Left ventricle myocardium superior (tissue), 1 donor: ENCODE measurements around the gene PPM1F. TPM values are rescaled to one million over a fixed set of nuclear protein-coding genes. Genes with fewer than 3 reads are reported as not detected.

ENCODE experiments used
- ATAC-seq: fragments of 200-7000 bp; cut with Tn5 transposase; one replicate; pipeline ENCODE4 v1.9.1; 2020; ENCODE audit warnings: mild to moderate bottlenecking, moderate library complexity
- DNase-seq: peaks from one replicate; pipeline ENCODE4 v3.0.0-alpha.2; 2020
- intact Hi-C: fragments of 100-400 bp; cut with micrococcal nuclease; formaldehyde crosslinking; loops from one replicate; pipeline ENCODE4 v1.11.0; 2022
- long read RNA-seq: library from polyadenylated mRNA; unstranded; transcript quantifications from one replicate; pipeline ENCODE4 v2.0.0, GENCODE V29; 2021
- total RNA-seq: library from RNA; stranded (reverse); fragmentation: NEBNext Ultra II Directional; extraction: Animal tissue kit (Norgen Biotek cat#: 25700); gene quantifications from one replicate; pipeline ENCODE4 v1.2.1, GENCODE V29; 2021
- donor health status: DM: no; HTN: yes; CAD: no; lungs with severe emphysema.

Gene PPM1F
- 18.5 TPM for total RNA-seq
- long read RNA-seq, full-length matches to known transcripts, result 16 of 41 reads
- long read RNA-seq, partial matches to known transcripts, result 2 of 41 reads
- long read RNA-seq, other reads (novel, unspliced or antisense), result 23 of 41 reads

- intact Hi-C loops, result no loop called here
- peak; percentile 94 for DNase-seq
- peak; percentile 91 for ATAC-seq
Measured at GRCh38 chr22:21952586-21953571, at the start of gene PPM1F. PPM1F (minus strand) TSS chr22:21952848; CDS start chr22:21946048, 6,800 bp downstream.

GRCh38 chr22:22001664-22002525, 49.2 kb upstream of the PPM1F start:
- ATAC-seq, result no peak
- no peak for DNase-seq
- intact Hi-C loops, result no loop called here

GRCh38 chr22:21998595-21999247, 46.1 kb upstream of the PPM1F start:
- no peak for DNase-seq
- intact Hi-C loops, result no loop called here

GRCh38 chr22:21996175-21996720, 43.6 kb upstream of the PPM1F start:
- intact Hi-C loops, result no loop called here
- ATAC-seq (no peak), DNase-seq (no peak)

More at GRCh38 chr22:21998595-21999247, 46.1 kb upstream of the PPM1F start:
- no peak for ATAC-seq

GRCh38 chr22:21995660-21996059, 43.0 kb upstream of the PPM1F start:
- intact Hi-C loops, result no loop called here
- no peak for ATAC-seq
- no peak for DNase-seq

GRCh38 chr22:21994881-21995444, 42.3 kb upstream of the PPM1F start:
- intact Hi-C loops, result no loop called here

GRCh38 chr22:21992593-21993237, 40.1 kb upstream of the PPM1F start:
- DNase-seq (no peak), ATAC-seq (no peak)
- intact Hi-C loops, result no loop called here

More at GRCh38 chr22:21994881-21995444, 42.3 kb upstream of the PPM1F start:
- DNase-seq, result no peak
- no peak for ATAC-seq

- DNase-seq (no peak), ATAC-seq (no peak)
- intact Hi-C loops, result no loop called here
Measured at GRCh38 chr22:21991774-21992173, 39.1 kb upstream of the PPM1F start.

GRCh38 chr22:21991304-21991596, 38.6 kb upstream of the PPM1F start:
- intact Hi-C loops, result no loop called here
- no peak for ATAC-seq

GRCh38 chr22:21990445-21991303, 38.0 kb upstream of the PPM1F start:
- ATAC-seq, result no peak
- no peak for DNase-seq
- intact Hi-C loops, result no loop called here

More at GRCh38 chr22:21991304-21991596, 38.6 kb upstream of the PPM1F start:
- DNase-seq, result no peak

GRCh38 chr22:21989049-21989448, 36.4 kb upstream of the PPM1F start:
- DNase-seq, result no peak
- intact Hi-C loops, result no loop called here
- ATAC-seq, result no peak

GRCh38 chr22:21985214-21985613, 32.6 kb upstream of the PPM1F start:
- no peak for ATAC-seq
- intact Hi-C loops, result no loop called here
- DNase-seq, result no peak

- no peak for ATAC-seq
- intact Hi-C loops, result no loop called here
- no peak for DNase-seq
Measured at GRCh38 chr22:21984793-21985192, 32.1 kb upstream of the PPM1F start.

- ATAC-seq (peak; percentile 90), DNase-seq (peak; percentile 90)
- intact Hi-C loops, result no loop called here
Measured at GRCh38 chr22:21982338-21982965, 29.8 kb upstream of the PPM1F start, which contains the start of gene TOP3B. TOP3B (minus strand) TSS chr22:21982787; CDS start chr22:21975709, 7,078 bp downstream.

GRCh38 chr22:21981874-21982273, 29.2 kb upstream of the PPM1F start:
- DNase-seq, result no peak
- no peak for ATAC-seq
- intact Hi-C loops, result no loop called here

- DNase-seq, result no peak
- intact Hi-C loops, result no loop called here
- no peak for ATAC-seq
Measured at GRCh38 chr22:21980547-21980946, 27.9 kb upstream of the PPM1F start.
